NCI-H82 (cell line): ENCODE results near the gene FOXN3.

Experiments
- DNase-seq: peaks from one replicate; lab custom pipeline; 2025; lab: John Stamatoyannopoulos, UW

The FOXN3 gene

DNA sequence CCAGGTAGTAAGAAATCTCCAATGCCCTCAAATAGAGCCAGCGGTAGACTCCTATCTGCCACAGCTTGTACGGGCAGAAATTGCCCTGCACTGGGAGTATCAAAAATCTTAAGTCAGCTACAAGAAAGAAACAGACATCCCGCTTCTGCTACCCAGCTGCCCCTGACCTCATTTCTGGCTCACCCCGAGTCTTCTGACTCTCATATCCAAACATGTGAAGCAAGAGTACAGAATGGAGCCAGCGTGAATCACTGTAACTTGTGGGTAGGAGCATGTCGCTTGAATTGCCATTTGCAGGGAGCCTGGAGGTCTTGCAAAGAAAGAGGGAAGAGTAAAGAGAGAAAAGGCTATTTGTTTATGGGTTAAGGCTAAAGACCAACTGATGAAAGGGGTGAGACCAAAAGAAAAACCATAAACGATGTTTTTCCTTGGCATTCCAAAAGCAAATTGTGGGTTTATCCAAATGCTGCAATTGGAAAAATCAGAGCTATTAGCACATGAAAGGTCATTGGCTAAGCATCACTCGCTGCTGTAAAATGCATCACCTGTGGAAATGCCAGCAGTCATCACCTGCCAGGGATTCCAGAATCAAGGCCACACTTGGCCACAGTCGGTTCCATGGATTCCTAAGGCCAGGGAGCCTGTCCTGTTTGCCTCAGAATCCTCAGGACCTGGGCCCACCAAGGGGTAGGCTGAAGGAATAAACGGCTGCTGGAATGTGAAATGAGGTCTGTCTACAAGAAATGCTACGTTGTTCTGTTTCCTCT, 86.6 kb downstream of the FOXN3 start:
- no peak for DNase-seq

DNA sequence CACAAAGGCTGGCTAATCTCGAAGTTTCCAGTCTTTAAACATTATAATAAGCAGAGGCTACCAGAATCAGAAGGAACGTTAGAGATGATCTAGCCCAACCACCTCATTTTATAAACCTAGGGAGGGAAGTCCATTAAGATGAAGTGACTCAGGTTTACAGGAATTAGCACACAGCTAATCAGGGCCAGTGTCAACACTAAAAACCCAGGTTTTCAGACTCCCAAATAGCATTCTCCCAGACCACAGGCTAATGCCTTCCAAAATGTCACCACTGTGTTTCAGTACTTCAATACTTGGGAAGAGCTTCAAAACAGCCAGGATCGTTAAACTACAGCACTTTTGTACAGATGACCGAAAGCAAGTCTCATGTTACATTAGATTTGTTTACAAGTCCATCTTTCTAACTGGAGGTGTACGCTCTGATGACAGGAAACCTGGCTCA, 89.2 kb downstream of the FOXN3 start:
- no peak for DNase-seq

GRCh38 chr14:89325959-89326358, 91.1 kb downstream of the FOXN3 start:
- DNase-seq = no peak

GRCh38 chr14:89325299-89325883, 91.6 kb downstream of the FOXN3 start:
- DNase-seq = no peak

GRCh38 chr14:89324501-89325298, 92.3 kb downstream of the FOXN3 start:
- no peak for DNase-seq

- no peak for DNase-seq
These were observed 96.5 kb downstream of the FOXN3 start for GRCh38 chr14:89320381-89321000.

DNA sequence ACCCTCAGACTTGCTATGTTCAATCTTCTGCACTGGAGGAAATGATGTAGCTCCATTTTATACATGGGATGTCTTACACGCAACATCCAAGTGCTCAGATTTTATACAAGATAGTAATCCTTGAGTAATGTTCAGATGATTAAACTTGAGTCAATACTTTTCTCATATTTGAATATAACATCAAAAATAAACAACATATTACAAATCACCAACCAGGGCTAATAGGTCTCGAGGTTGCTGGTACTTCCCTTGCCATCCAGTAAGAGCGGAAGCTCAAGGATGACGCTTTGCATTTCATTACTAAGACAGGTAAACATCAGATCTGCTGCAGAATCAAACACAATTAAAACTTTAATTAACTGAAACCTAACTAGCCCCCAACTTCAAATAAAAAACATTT, 97.3 kb downstream of the FOXN3 start:
- no peak for DNase-seq

GRCh38 chr14:89317051-89317691, 99.9 kb downstream of the FOXN3 start:
- no peak for DNase-seq

- peak; percentile 82 for DNase-seq
These were observed 101.3 kb downstream of the FOXN3 start for GRCh38 chr14:89315493-89316470.

DNA sequence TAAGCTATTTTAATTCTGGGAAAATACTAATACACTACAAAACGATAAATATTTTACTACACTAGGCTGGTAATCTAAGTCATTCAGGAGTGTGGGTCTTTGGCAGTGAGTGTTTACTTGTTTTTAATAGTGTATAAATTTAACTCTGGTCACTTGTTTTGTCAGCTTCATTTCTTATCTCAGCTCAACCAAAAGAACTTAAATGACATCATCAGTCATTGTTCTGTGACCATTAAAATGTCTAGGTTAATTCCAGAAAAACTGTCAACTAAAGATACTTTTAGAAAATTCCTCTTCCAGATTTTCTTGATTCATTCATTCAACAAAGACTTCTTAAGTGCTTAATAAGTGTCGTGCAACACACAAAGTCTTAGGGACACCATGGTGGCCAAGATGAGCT, 102.8 kb downstream of the FOXN3 start:
- DNase-seq = no peak

DNA sequence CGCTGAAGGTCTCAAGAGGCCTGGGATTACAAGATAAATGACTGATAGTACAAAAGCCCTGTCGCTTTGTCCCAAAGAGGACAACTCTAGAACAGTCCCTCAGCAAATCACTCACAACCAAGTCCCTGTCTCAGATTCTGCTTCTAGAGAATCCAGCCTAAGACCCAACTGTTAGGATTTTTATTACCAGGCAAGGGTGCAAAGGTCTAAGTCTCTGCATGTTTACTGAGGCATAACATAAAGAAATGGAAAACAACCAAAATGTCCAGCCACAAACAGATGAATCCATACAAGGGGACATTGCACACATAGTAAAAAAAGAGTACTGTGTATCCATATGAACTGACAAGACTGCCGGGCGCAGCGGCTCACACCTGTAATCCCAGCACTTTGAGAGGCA, 104.1 kb downstream of the FOXN3 start:
- no peak for DNase-seq

DNA sequence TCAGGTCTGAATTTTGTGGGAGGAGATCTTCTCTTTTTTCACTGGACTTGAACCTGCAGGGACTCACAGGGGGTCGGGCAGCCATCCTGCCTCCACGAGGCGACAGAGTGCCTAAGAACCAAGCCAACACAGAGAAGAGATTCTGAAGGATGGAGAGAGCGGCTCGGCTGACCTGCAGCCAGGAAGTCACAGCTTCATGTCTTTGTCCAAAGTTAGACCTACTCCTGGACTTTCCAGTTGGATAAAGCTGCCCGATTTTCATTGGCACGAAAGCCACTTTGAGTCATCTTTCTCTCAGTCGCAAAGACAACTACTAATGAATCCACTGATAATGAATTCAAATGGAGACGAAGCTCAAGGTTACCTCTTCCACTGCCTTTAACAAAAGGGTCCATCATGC, 106.8 kb downstream of the FOXN3 start:
- no peak for DNase-seq

DNA sequence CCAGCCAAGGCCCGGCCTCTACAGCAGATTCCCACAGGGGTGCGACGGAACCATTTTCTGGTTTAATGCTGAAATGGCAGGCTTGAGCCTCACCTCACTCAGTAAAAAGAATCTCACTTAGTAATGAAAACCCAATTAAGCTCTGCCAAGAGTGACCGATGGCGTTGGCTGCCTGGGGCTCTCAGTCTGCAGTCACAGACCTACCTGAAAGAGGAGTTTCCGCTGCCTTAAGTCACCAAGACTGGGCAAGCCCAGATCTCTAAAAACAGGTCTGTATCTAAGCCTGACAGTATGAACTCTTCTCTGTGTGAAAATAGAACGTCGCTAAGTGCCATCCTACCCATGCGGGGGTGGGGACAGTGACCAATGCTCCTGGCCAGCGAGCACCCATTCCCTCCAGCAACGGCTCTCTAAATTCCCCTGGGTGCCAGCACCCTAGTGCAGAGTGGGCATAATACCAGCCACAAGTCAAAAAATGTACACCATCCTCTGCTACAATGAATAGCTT, 107.3 kb downstream of the FOXN3 start:
- DNase-seq = no peak

- DNase-seq = no peak
These were observed 108.6 kb downstream of the FOXN3 start for GRCh38 chr14:89308232-89308959.

- no peak for DNase-seq
These were observed 109.6 kb downstream of the FOXN3 start for GRCh38 chr14:89307409-89307808.

- DNase-seq = no peak
These were observed 111.9 kb downstream of the FOXN3 start for GRCh38 chr14:89304972-89305703.

DNA sequence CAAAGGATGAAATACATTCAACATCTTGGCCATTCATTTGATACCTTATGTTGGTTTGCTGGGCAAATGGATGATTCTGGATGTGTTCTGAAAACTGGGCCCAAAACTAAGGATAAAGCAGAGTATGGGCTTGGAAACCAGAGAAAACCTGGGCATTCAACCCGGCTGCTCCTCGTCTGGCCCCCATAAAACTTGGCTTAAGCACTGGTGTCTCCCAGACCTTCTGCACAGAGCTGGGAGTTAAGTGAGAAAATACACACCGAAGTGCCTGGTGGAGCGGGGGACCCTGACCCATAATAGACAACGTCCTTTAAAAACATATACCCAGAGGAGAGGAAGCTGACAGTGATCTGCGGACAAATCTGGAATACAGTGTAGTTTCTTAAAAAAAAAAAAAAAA, 112.5 kb downstream of the FOXN3 start:
- DNase-seq = no peak

DNA sequence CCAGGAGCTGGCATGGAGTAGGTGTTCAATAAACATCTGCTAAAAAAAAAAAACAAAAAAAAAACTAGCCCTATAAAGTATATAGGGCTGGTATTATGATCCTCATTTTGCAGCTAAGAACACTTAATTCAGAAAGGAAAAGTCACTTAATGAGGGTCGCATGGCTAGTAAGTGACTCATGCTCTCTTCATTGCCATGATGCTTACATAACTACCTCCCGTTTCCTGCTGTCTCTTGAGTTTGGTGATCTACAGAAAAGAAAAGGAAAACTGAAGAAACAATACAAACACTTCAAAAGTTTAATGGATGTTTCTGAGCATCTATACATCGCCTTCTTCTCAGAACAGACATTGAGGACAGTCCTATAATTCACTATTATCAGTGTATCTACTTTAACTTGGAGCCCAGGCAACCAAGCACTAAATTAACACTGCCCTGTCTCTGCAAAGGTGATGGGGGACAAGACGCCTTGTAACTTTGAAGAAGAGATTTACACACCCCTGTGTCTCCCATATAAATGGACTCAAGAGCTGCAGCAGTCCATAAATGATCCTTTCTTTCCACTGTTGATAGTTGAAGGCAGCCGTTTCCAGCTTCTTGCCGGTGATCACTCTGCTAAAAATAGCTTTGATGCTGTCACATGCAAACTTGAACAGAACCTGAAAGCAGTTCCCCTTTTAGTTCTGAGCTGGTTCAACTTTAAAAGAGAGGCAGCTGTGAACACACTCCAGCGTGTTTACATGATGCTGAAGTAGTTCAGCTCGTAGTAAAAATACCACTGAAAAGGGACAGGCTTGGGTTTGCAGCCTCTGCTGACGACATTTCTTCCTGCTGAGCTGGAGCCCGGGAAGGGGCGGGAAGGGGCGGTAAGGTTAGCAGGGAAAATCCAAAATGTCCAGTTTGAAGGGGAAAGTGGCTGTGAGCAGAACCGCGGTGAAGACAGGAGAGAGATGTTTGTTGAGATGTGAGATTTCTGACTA, 113.3 kb downstream of the FOXN3 start:
- DNase-seq = no peak
